Esophagus squamous epithelium (tissue), 5 donors: ENCODE measurements around the gene PLPP4. TPM values are rescaled to one million over a fixed set of nuclear protein-coding genes. Genes with fewer than 3 reads are reported as not detected.

Experiments used
- DNase-seq: peaks from one replicate; lab custom pipeline; 2025; lab: John Stamatoyannopoulos, UW
- H3K27ac ChIP-seq, 4 donors: fragments of 200-600 bp; sonication (generic); one replicate each; pipeline ENCODE4 v1.5.1; 2016 to 2019; ENCODE audit warnings: mild to moderate bottlenecking in 1 of 4
- H3K27me3 ChIP-seq, 4 donors: fragments of 200-600 bp; sonication (generic); 1 replicate in 3 of 4; 2 replicates in 1 of 4; pipeline versions ENCODE4 v1.5.1 to v1.6.0; 2017 to 2021; ENCODE audit warnings: antibody characterized with exemption in 1 of 4
- H3K36me3 ChIP-seq, 3 donors: fragments of 200-600 bp; sonication (generic); one replicate each; pipeline ENCODE4 v1.5.1; 2016 to 2019
- H3K4me1 ChIP-seq, 3 donors: fragments of 200-600 bp; sonication (generic); one replicate each; pipeline ENCODE4 v1.5.1; 2017 to 2019
- H3K4me3 ChIP-seq, 4 donors: fragments of 200-600 bp; sonication (generic); 1 replicate in 3 of 4; 2 replicates in 1 of 4; pipeline ENCODE4 v1.5.1; 2016 to 2019; ENCODE audit warnings: mild to moderate bottlenecking in 2 of 4, moderate library complexity in 1 of 4
- H3K9me3 ChIP-seq, 3 donors: fragments of 200-600 bp; sonication (generic); one replicate each; pipeline ENCODE4 v1.5.1; 2016 to 2019
- POLR2A ChIP-seq, 4 donors: fragments of 450-650 bp; IDR thresholded peaks; one replicate each; pipeline ENCODE4 v1.6.1; 2017; ENCODE audit warnings: antibody characterized with exemption in 4 of 4, mild to moderate bottlenecking in 4 of 4, moderate library complexity in 3 of 4
- WGBS, 2 donors: methylation state at CpG; one replicate each; pipeline ENCODE4 v1.1.5; 2018; 5-methylcytosine and 5-hydroxymethylcytosine counted together
- intact Hi-C: fragments of 100-400 bp; cut with DNase I; formaldehyde crosslinking; loops from one replicate; pipeline ENCODE4 v1.15.0; 2022
- total RNA-seq, 4 donors: library from RNA; depleted of rRNA; stranded (reverse); fragments of >200 nt; gene quantifications; one replicate each; pipeline ENCODE4 v1.1.0, GENCODE V29; 2016
- TF ChIP-seq, protein P1 (sequence below), 6 experiments: fragments of 450-650 bp in 4 of 6; fragments of 200-600 bp in 2 of 6; sonication (generic) in 2 of 6; IDR thresholded peaks; one replicate each; pipeline ENCODE4 v1.5.1; 2016 to 2019; ENCODE audit warnings: antibody characterized with exemption in 6 of 6, mild to moderate bottlenecking in 4 of 6, moderate library complexity in 4 of 6
- donor health status: DM: yes; HTN: yes; CAD: no.

PLPP4 gene
- total RNA-seq, 4 donors from 2014 or later: 0.38 to 0.49 TPM; not detected in 2

DNA sequence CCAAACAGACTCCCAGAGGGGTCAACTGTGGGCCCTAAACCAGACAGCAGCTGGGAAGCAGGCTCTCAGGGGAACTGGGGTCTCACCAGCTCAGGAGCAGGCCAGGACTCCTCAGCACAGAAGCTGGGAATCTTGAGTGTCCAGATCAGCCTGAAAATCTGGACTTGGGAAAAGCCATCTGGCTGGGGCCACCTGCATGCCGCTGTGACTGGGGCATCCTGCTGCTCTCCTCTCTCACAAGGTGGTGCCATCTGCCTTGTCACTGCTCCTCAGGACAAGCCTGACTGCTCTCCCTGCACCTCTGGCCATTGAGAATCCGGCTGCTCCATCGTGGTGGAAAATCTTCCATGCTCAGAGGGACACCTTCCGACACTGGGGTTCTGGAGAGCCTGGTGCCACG, 141.4 kb downstream of the PLPP4 start:
- Histone ChIP-seq H3K4me3 (no peak overlapping the region), H3K36me3 (no peaks in the 10 kb centered on the region), H3K27ac (no peak overlapping the region), H3K4me1 (no peaks in the 10 kb centered on the region), H3K9me3 (no peaks in the 10 kb centered on the region), H3K27me3 (peaks cover 0 to 6% (median 0%) of the 10 kb centered on the region in 4 donors)
- WGBS, 2 donors: 50% methylated on average over 1 of the region's 5 CpGs; no CpG with 5 or more reads in 1 of the 2 donors
- TF ChIP-seq, protein P1, sequence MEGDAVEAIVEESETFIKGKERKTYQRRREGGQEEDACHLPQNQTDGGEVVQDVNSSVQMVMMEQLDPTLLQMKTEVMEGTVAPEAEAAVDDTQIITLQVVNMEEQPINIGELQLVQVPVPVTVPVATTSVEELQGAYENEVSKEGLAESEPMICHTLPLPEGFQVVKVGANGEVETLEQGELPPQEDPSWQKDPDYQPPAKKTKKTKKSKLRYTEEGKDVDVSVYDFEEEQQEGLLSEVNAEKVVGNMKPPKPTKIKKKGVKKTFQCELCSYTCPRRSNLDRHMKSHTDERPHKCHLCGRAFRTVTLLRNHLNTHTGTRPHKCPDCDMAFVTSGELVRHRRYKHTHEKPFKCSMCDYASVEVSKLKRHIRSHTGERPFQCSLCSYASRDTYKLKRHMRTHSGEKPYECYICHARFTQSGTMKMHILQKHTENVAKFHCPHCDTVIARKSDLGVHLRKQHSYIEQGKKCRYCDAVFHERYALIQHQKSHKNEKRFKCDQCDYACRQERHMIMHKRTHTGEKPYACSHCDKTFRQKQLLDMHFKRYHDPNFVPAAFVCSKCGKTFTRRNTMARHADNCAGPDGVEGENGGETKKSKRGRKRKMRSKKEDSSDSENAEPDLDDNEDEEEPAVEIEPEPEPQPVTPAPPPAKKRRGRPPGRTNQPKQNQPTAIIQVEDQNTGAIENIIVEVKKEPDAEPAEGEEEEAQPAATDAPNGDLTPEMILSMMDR (IDR thresholded peaks at IDR 0.05): no peak
- no peak for TF ChIP-seq POLR2A (IDR thresholded peaks at IDR 0.05)
- no peak for DNase-seq
- intact Hi-C loops: no loop called here

DNA sequence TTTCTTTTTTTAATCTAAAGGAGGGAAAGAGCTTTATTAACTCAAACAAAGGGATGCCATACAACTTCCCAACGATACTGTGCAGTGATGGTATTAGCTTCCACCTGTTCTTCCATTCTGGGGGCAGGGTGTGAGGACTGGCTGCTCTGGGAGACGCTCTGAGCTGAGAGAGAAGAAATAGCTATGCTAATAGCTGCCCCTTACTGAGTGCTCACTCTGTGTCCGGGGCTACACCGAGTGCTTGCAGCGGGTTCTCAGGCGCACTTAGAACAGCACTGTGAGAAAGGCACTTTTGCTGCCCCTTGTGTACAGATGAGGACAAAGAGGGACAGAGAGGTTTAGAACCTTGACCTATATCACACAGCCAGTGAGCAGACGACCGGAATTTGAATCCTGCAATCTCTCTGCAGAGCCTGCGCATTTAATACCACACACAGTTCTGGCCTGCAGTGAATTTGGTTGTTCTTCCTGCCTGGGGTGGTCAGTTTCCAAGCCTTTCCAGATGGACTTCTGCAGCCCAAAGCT, 142.2 kb downstream of the PLPP4 start:
- Histone ChIP-seq H3K27me3 (peaks cover 0 to 6% (median 0%) of the 10 kb centered on the region in 4 donors), H3K9me3 (no peaks in the 10 kb centered on the region), H3K4me3 (no peak overlapping the region), H3K4me1 (no peaks in the 10 kb centered on the region), H3K36me3 (no peaks in the 10 kb centered on the region), H3K27ac (no peak overlapping the region)
- TF ChIP-seq, protein P1 (IDR thresholded peaks at IDR 0.05): no peak
- no peak for TF ChIP-seq POLR2A (IDR thresholded peaks at IDR 0.05)
- WGBS, 2 donors: 44 to 75% methylated on average over 6 to 8 of the region's 9 CpGs
- no peak for DNase-seq
- intact Hi-C loops: no loop called here

GRCh38 chr10:120600871-120601649, 144.0 kb downstream of the PLPP4 start:
- H3K4me1 ChIP-seq: no peaks in the 10 kb centered on the region
- H3K4me3 ChIP-seq: no peak overlapping the region
- no peak overlapping the region for H3K27ac ChIP-seq
- no peaks in the 10 kb centered on the region for H3K9me3 ChIP-seq
- intact Hi-C loops: no loop called here
- H3K36me3 ChIP-seq: no peaks in the 10 kb centered on the region
- TF ChIP-seq, protein P1 (IDR thresholded peaks at IDR 0.05): no peak
- no peak for TF ChIP-seq POLR2A (IDR thresholded peaks at IDR 0.05)
- DNase-seq: no peak
- 60 to 76% methylated on average over 10 to 12 of the region's 12 CpGs for WGBS, 2 donors
- H3K27me3 ChIP-seq: peaks cover 0 to 6% (median 0%) of the 10 kb centered on the region in 4 donors

DNA sequence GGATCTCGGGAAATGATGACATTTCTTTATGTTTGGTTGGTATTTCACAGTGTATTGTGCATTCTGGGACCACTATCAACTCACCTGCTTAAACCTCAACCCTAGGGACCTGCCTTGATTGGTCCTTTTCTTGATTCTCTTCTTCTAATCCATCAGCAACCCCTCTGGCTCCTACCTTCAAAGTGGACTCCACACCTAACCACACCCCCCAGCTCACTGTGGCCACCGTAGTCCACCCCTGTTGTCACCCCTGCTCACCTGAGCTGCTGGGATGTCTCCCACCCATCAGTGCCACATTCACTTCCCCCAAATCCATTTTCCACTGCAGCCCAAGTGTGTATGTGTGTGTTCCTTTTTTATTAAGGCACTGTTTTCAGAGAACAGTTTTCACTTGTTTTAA, 145.0 kb downstream of the PLPP4 start:
- Histone ChIP-seq H3K27ac (no peak overlapping the region), H3K4me3 (no peak overlapping the region), H3K36me3 (no peaks in the 10 kb centered on the region), H3K27me3 (peaks cover 0 to 6% (median 0%) of the 10 kb centered on the region in 4 donors), H3K4me1 (no peaks in the 10 kb centered on the region), H3K9me3 (no peaks in the 10 kb centered on the region)
- 66 to 84% methylated on average over 2 of the region's 2 CpGs for WGBS, 2 donors
- intact Hi-C loops: no loop called here
- DNase-seq: no peak
- no peak for TF ChIP-seq POLR2A (IDR thresholded peaks at IDR 0.05)
- TF ChIP-seq, protein P1 (IDR thresholded peaks at IDR 0.05): no peak

GRCh38 chr10:120605410-120605809, 148.4 kb downstream of the PLPP4 start:
- Histone ChIP-seq H3K4me3 (no peak overlapping the region), H3K27me3 (peaks cover 0 to 5% (median 0%) of the 10 kb centered on the region in 4 donors), H3K27ac (no peak overlapping the region), H3K9me3 (no peaks in the 10 kb centered on the region), H3K4me1 (no peaks in the 10 kb centered on the region), H3K36me3 (no peaks in the 10 kb centered on the region)
- no peak for TF ChIP-seq POLR2A (IDR thresholded peaks at IDR 0.05)
- TF ChIP-seq, protein P1 (IDR thresholded peaks at IDR 0.05): no peak
- intact Hi-C loops: no loop called here
- no peak for DNase-seq
- 67 to 81% methylated on average over 3 of the region's 3 CpGs for WGBS, 2 donors
